ENCODE results near the gene OR11A1. TPM values are rescaled to one million over a fixed set of nuclear protein-coding genes. Genes with fewer than 3 reads are reported as not detected.
"Not testable (repeated sequence)": the region's sequence is repeated elsewhere in the genome, so short reads cannot be mapped to it uniquely, and the experiment has no call there.

The OR11A1 gene
- polyA plus RNA-seq, 10 donors: not detected

- DNase-seq: no peak
Observed at GRCh38 chr6:29479560-29479959, 22.7 kb upstream of the OR11A1 start.

- no peak for DNase-seq
Observed at GRCh38 chr6:29478740-29479139, 21.9 kb upstream of the OR11A1 start.

GRCh38 chr6:29477923-29478450 lies 21.1 kb upstream of the OR11A1 start:
- DNase-seq: no peak

- DNase-seq: no peak
Observed at GRCh38 chr6:29474996-29475395, 18.1 kb upstream of the OR11A1 start.

- no peak for DNase-seq
Observed at GRCh38 chr6:29466241-29466640, 9.4 kb upstream of the OR11A1 start.

- peak; percentile 1 to 26 (median 21) for DNase-seq
Observed at GRCh38 chr6:29465801-29466200, 8.9 kb upstream of the OR11A1 start.

- no peak for DNase-seq
Observed at GRCh38 chr6:29465279-29465678, 8.4 kb upstream of the OR11A1 start.

- no peak for DNase-seq
Observed at GRCh38 chr6:29462022-29462421, 5.2 kb upstream of the OR11A1 start.

GRCh38 chr6:29461021-29461814 lies 4.3 kb upstream of the OR11A1 start:
- no peak for DNase-seq

GRCh38 chr6:29451471-29452193 lies 5.2 kb downstream of the OR11A1 start:
- DNase-seq: no peak

GRCh38 chr6:29447670-29448069 lies 9.2 kb downstream of the OR11A1 start:
- DNase-seq: no peak

- DNase-seq: not testable (repeated sequence)
Observed at GRCh38 chr6:29444031-29444430, 12.8 kb downstream of the OR11A1 start.

- DNase-seq: no peak
Observed at GRCh38 chr6:29442719-29443118, 14.2 kb downstream of the OR11A1 start.

GRCh38 chr6:29439006-29439405 lies 17.9 kb downstream of the OR11A1 start, which contains the start of gene OR10C1:
OR10C1 (plus strand) TSS chr6:29439306; CDS start chr6:29440016, 710 bp downstream.
- DNase-seq: no peak

GRCh38 chr6:29436730-29437129 lies 20.1 kb downstream of the OR11A1 start:
- DNase-seq: not testable (repeated sequence)

- DNase-seq: no peak
Observed at GRCh38 chr6:29426654-29427053, 30.2 kb downstream of the OR11A1 start.

GRCh38 chr6:29425075-29425474 lies 31.8 kb downstream of the OR11A1 start:
- no peak for DNase-seq

- no peak for DNase-seq
Observed at GRCh38 chr6:29424575-29424974, 32.3 kb downstream of the OR11A1 start.

- DNase-seq: no peak
Observed at GRCh38 chr6:29424168-29424567, 32.7 kb downstream of the OR11A1 start.

GRCh38 chr6:29419516-29419915 lies 37.4 kb downstream of the OR11A1 start:
- no peak for DNase-seq

- DNase-seq: no peak
Observed at GRCh38 chr6:29414588-29414987, 42.3 kb downstream of the OR11A1 start, which contains the start of gene OR12D1. OR12D1 (plus strand) TSS chr6:29414928.

GRCh38 chr6:29403801-29404200 lies 53.1 kb downstream of the OR11A1 start:
- DNase-seq: no peak

GRCh38 chr6:29399525-29399924 lies 57.3 kb downstream of the OR11A1 start:
- DNase-seq: no peak

Data from muscle of back (tissue), 11 donors.